ENCODE results near the gene CDH23. TPM values are rescaled to one million over a fixed set of nuclear protein-coding genes. Genes with fewer than 3 reads are reported as not detected.

Gene CDH23
- total RNA-seq, 1 donor from 2014 or later: 4.5 TPM

DNA sequence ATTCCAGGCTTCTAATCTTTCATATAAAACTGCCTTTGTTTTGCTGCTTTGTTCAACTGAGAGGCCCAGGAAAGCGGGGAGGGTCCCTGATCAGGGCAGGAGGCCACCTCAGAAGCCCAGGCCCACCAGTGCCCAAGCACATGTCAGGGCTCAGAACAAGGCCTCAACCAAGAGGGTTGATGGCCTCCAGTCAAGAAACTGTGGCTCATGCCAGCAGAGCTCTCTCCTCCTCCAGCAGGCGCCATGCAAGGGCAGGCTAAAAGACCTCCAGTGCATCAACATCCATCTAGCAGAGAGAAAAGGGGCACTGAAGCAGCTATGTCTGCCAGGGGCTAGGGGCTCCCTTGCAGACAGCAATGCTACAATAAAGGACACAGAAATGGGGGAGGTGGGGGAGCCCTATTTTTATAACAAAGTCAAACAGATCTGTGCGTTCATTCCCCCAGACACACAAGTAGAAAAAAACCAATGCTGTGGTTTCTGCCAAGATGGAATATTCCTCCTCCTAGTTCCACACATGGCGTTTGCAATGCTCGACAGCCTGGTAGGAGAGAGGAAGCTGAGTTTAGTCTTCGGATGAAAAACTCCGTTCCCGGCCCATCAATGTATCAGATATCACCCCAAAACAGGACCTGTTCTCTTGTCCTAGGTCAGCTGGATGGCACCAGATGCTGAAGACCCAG lies 420.4 kb downstream of the CDH23 start:
- TF ChIP-seq, protein P1, sequence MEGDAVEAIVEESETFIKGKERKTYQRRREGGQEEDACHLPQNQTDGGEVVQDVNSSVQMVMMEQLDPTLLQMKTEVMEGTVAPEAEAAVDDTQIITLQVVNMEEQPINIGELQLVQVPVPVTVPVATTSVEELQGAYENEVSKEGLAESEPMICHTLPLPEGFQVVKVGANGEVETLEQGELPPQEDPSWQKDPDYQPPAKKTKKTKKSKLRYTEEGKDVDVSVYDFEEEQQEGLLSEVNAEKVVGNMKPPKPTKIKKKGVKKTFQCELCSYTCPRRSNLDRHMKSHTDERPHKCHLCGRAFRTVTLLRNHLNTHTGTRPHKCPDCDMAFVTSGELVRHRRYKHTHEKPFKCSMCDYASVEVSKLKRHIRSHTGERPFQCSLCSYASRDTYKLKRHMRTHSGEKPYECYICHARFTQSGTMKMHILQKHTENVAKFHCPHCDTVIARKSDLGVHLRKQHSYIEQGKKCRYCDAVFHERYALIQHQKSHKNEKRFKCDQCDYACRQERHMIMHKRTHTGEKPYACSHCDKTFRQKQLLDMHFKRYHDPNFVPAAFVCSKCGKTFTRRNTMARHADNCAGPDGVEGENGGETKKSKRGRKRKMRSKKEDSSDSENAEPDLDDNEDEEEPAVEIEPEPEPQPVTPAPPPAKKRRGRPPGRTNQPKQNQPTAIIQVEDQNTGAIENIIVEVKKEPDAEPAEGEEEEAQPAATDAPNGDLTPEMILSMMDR (IDR thresholded peaks at IDR 0.05; ENCODE audit: borderline replicate concordance): no peak
- Histone ChIP-seq H3K27me3 (ENCODE audit: low read depth) (no peaks in the 10 kb centered on the region), H3K4me1 (peaks cover 56% of the 10 kb centered on the region), H3K9me3 (replicated peaks) (no peaks in the 10 kb centered on the region), H3K36me3 (peaks cover 75% of the 10 kb centered on the region), H3K4me3 (no peak overlapping the region), H3K27ac (replicated peaks) (peak overlapping the region; percentile 86)
- intact Hi-C loops (cut with micrococcal nuclease): loop anchor here (10.0 kb wide), 1 partner anchor 432 kb away; no protein-coding TSS in a partner anchor
- DNase-seq: no peak

DNA sequence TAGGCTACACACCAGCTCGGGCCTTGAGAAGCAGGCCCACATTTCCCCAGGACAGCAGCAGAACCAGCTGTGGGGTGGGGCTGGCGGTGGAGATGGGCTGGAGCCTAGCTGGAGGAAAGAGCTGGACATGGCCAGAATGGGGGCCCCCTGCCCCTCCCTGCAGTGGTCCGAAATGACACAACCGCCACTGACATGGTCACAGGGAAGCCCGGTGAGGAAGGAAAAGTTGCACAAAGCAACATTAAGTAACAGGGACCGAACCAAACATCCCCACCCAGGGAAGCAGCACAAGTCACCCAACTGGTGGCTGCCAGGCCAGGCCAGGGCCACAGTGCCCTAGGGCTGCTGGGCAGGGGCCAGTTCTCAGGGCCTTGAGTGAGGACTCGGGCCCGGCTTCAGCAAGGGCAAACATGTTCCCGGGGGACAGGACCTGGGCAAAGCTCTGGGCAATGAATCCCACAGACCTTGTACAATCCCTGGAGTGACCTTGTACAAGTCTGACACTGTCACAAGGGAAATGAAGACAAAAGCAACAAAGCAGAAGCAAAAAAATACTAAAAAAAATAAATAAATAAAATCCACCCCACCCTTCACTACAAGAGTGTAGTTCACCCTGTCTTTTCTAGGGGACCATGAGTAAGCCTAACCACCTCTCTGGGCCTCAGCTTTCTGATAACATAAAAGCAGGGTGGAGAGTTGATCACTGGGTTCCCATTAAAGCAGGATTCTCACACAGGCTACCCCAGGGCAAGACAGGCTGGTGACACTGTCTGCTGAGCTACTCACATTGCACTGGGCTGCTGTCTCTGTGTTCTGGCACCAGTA lies 421.3 kb downstream of the CDH23 start:
- peak; percentile 72 for DNase-seq
- Histone ChIP-seq H3K9me3 (replicated peaks) (no peaks in the 10 kb centered on the region), H3K4me1 (peaks cover 46% of the 10 kb centered on the region), H3K27me3 (ENCODE audit: low read depth) (no peaks in the 10 kb centered on the region), H3K36me3 (peaks cover 85% of the 10 kb centered on the region), H3K27ac (replicated peaks) (peak overlapping the region; percentile 86), H3K4me3 (no peak overlapping the region)
- intact Hi-C loops (cut with micrococcal nuclease): loop anchor here (10.0 kb wide), 1 partner anchor 433 kb away; no protein-coding TSS in a partner anchor
- TF ChIP-seq, protein P1 (IDR thresholded peaks at IDR 0.05; ENCODE audit: borderline replicate concordance): no peak

DNA sequence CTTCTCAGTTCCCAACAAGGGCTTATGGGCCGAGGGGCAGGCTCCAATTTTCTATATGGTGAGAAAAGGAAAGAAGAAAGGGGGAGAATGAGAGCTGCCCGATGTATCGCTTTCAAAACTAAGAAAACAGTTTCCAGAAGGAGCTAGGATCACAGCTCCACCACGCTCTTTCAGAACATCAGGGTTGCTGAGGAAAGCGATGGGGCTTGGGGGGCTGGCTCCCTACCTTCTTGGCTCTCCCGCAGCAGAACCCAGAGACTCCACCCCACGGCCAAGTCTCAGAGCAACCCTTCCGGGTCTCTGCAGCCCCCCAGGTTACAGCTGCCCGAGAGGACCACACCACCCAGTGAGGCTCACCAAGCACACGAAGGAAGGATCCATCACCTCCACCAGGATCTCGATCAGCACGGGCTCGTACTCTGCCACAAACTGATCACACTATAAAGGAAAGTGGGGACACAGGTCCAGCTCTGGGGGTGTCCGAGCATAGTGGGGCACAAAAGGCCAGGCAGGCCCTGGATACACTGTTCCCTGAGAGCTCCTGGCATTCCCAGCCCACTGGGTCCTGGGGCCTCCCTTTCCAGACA lies 422.0 kb downstream of the CDH23 start:
- TF ChIP-seq, protein P1 (IDR thresholded peaks at IDR 0.05; ENCODE audit: borderline replicate concordance): no peak
- intact Hi-C loops (cut with micrococcal nuclease): loop anchor here (10.0 kb wide), 1 partner anchor 434 kb away; no protein-coding TSS in a partner anchor

DNA sequence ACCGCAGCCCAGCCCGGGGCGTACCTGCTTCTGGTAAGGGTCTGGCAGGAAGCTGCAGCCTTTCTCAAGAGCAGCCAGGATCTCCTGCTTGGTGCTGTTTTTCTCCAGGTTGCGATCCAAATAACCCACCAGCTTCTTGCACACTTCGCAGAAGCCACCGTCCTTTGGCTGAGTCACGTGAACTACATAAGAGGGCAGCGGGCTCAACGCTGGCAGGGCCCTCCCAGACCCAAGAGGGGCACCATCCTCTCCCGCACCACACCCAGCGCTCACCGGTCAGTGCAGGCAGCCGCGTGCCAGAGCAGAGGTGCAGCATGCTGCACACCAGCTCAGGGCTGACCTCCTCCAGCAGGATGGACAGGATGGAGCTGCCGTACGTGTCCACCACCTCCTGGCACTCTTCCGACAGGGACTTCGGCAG lies 422.7 kb downstream of the CDH23 start:
- Histone ChIP-seq H3K36me3 (peaks cover 99% of the 10 kb centered on the region), H3K27me3 (ENCODE audit: low read depth) (no peaks in the 10 kb centered on the region), H3K4me3 (no peak overlapping the region), H3K27ac (replicated peaks) (peak overlapping the region; percentile 86), H3K9me3 (replicated peaks) (no peaks in the 10 kb centered on the region), H3K4me1 (peaks cover 40% of the 10 kb centered on the region)
- DNase-seq: no peak
- intact Hi-C loops (cut with micrococcal nuclease): loop anchor here (10.0 kb wide), 1 partner anchor 435 kb away; no protein-coding TSS in a partner anchor
- TF ChIP-seq, protein P1 (IDR thresholded peaks at IDR 0.05; ENCODE audit: borderline replicate concordance): no peak

More for the DNA sequence above, 422.0 kb downstream of the CDH23 start:
- H3K9me3 ChIP-seq (replicated peaks): no peaks in the 10 kb centered on the region
- H3K36me3 ChIP-seq: peaks cover 92% of the 10 kb centered on the region
- peak overlapping the region; percentile 86 for H3K27ac ChIP-seq (replicated peaks)
- H3K4me3 ChIP-seq: no peak overlapping the region
- DNase-seq: no peak
- peaks cover 44% of the 10 kb centered on the region for H3K4me1 ChIP-seq
- no peaks in the 10 kb centered on the region for H3K27me3 ChIP-seq (ENCODE audit: low read depth)

DNA sequence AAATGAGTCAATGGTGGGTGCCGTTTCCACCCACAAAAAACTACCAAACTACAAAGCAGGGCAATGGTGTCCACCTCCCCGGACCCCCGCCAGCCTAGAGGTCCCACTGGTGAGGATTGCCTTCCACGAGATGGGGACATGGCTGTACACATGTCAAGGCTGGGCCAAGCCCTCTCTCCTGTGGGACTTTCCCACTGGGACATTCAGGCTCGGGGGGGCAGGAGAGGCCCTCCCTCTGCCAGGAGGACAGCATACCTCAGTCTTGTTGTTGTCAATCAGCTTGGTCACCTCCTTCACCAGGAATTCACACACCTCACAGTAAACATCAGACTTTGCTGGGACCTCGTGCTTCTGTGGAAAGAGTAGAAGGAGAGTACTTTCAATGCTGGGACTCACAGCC lies 423.3 kb downstream of the CDH23 start:
- H3K36me3 ChIP-seq: peaks cover 100% of the 10 kb centered on the region

More for the DNA sequence above, 423.3 kb downstream of the CDH23 start:
- TF ChIP-seq, protein P1 (IDR thresholded peaks at IDR 0.05; ENCODE audit: borderline replicate concordance): no peak
- no peak for DNase-seq
- intact Hi-C loops (cut with micrococcal nuclease): loop anchor here (10.0 kb wide), 1 partner anchor 435 kb away; no protein-coding TSS in a partner anchor
- Histone ChIP-seq H3K9me3 (replicated peaks) (no peaks in the 10 kb centered on the region), H3K4me1 (peaks cover 40% of the 10 kb centered on the region), H3K27me3 (ENCODE audit: low read depth) (no peaks in the 10 kb centered on the region), H3K27ac (replicated peaks) (peak overlapping the region; percentile 86), H3K4me3 (no peak overlapping the region)
